ENCODE data around the gene RAB34. TPM values are rescaled to one million over a fixed set of nuclear protein-coding genes. Genes with fewer than 3 reads are reported as not detected.

RAB34 gene
- total RNA-seq, 1 donor from 2014 or later, result 172 TPM

GRCh38 chr17:28689011-28689410 is 28.7 kb downstream of the RAB34 start:
- H3K9me3 ChIP-seq, result no peaks in the 10 kb centered on the region

GRCh38 chr17:28688481-28688880 is 29.2 kb downstream of the RAB34 start:
- Histone ChIP-seq H3K9me3 (no peaks in the 10 kb centered on the region), H3K36me3 (peaks cover 79 to 95% of the 10 kb centered on the region in 2 donors), H3K4me1 (no peaks in the 10 kb centered on the region), H3K4me3 (no peak overlapping the region), H3K27ac (no peak overlapping the region), H3K27me3 (no peaks in the 10 kb centered on the region)
- DNase-seq (ENCODE audit: low spot score in 2 of 2), result no peak
- TF ChIP-seq, protein P1, sequence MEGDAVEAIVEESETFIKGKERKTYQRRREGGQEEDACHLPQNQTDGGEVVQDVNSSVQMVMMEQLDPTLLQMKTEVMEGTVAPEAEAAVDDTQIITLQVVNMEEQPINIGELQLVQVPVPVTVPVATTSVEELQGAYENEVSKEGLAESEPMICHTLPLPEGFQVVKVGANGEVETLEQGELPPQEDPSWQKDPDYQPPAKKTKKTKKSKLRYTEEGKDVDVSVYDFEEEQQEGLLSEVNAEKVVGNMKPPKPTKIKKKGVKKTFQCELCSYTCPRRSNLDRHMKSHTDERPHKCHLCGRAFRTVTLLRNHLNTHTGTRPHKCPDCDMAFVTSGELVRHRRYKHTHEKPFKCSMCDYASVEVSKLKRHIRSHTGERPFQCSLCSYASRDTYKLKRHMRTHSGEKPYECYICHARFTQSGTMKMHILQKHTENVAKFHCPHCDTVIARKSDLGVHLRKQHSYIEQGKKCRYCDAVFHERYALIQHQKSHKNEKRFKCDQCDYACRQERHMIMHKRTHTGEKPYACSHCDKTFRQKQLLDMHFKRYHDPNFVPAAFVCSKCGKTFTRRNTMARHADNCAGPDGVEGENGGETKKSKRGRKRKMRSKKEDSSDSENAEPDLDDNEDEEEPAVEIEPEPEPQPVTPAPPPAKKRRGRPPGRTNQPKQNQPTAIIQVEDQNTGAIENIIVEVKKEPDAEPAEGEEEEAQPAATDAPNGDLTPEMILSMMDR (IDR thresholded peaks at IDR 0.05), result no peak
- intact Hi-C loops (cut with DNase I), result no loop called here

More at GRCh38 chr17:28689011-28689410, 28.7 kb downstream of the RAB34 start:
- Histone ChIP-seq H3K4me3 (no peak overlapping the region), H3K36me3 (peaks cover 79 to 95% of the 10 kb centered on the region in 2 donors), H3K27me3 (no peaks in the 10 kb centered on the region), H3K4me1 (no peaks in the 10 kb centered on the region), H3K27ac (no peak overlapping the region)
- TF ChIP-seq, protein P1 (IDR thresholded peaks at IDR 0.05), result no peak
- intact Hi-C loops (cut with DNase I), result no loop called here
- no peak for DNase-seq (ENCODE audit: low spot score in 2 of 2)

DNA sequence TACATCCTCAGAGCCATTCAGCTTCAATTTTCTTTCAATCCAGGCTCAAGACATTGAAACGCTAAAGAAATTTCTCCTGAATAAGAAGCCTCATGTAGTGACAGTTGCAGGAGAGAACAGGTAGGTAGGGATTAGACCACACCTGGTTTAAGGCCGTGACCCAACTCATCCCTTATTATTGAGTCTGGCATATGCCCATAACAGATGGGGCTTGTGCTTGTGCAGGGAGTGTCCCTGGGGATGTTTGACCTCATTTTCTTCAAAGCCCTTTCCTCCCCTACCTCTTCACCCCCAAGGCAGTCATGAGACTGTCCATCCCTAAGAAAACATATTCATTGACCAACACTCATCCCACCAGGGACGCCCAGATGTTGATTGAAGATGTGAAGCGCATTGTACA is 31.4 kb downstream of the RAB34 start:
- intact Hi-C loops (cut with DNase I), result no loop called here
- no peaks in the 10 kb centered on the region for H3K4me1 ChIP-seq
- H3K4me3 ChIP-seq, result no peak overlapping the region
- no peaks in the 10 kb centered on the region for H3K27me3 ChIP-seq
- TF ChIP-seq, protein P1 (IDR thresholded peaks at IDR 0.05), result no peak
- no peaks in the 10 kb centered on the region for H3K9me3 ChIP-seq
- H3K27ac ChIP-seq, result no peak overlapping the region
- peaks cover 100% of the 10 kb centered on the region in 2 donors for H3K36me3 ChIP-seq
- DNase-seq (ENCODE audit: low spot score in 2 of 2), result no peak

GRCh38 chr17:28685366-28685765 is 32.3 kb downstream of the RAB34 start:
- TF ChIP-seq, protein P1 (IDR thresholded peaks at IDR 0.05), result no peak
- intact Hi-C loops (cut with DNase I), result no loop called here
- no peak overlapping the region for H3K27ac ChIP-seq
- no peaks in the 10 kb centered on the region for H3K9me3 ChIP-seq
- peaks cover 100% of the 10 kb centered on the region in 2 donors for H3K36me3 ChIP-seq
- no peak for DNase-seq (ENCODE audit: low spot score in 2 of 2)
- H3K27me3 ChIP-seq, result no peaks in the 10 kb centered on the region
- no peaks in the 10 kb centered on the region for H3K4me1 ChIP-seq
- H3K4me3 ChIP-seq, result no peak overlapping the region

DNA sequence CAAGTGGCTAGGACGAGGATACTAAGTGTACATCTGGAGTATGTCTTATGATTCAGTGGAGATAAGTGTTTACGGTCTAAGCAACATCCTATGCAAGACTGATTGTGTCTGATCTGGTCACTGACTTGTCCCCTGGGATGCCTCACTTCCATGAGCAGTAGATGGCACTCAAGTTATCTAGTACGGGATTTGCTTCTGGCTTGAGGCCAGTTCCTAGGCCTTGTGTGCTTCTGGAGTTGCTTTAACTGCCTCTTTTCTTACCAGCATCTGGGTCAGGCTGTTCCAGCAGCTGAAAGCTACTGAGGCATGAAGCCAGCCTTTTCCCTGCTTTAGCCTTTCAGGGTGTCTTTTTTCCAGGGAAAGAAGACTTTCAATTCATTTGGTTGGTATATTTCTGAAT is 32.7 kb downstream of the RAB34 start:
- no peaks in the 10 kb centered on the region for H3K4me1 ChIP-seq
- H3K27me3 ChIP-seq, result no peaks in the 10 kb centered on the region
- peaks cover 100% of the 10 kb centered on the region in 2 donors for H3K36me3 ChIP-seq
- TF ChIP-seq, protein P1 (IDR thresholded peaks at IDR 0.05), result no peak
- no peak overlapping the region for H3K4me3 ChIP-seq
- H3K27ac ChIP-seq, result no peak overlapping the region
- no peak for DNase-seq (ENCODE audit: low spot score in 2 of 2)
- H3K9me3 ChIP-seq, result no peaks in the 10 kb centered on the region
- intact Hi-C loops (cut with DNase I), result no loop called here

DNA sequence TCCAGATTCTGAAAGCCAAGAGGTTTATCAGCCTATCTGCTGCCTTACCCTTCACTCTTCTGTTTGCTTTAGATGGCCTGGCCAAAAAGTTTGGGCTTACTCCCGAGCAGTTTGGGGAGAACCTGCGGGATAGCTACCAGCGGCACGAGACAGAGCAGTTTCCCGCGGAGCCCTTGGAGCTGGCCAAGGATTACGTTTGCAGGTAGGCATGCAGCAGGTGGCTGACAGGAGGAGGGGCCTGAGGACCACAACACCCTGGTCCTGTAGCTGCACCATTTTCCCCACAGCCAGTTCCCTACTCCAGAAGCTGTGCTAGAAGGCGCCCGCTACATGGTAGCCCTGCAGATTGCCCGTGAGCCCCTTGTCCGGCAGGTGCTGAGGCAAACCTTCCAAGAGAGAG is 35.0 kb downstream of the RAB34 start:
- no peak overlapping the region for H3K27ac ChIP-seq
- H3K9me3 ChIP-seq, result no peaks in the 10 kb centered on the region
- no peaks in the 10 kb centered on the region for H3K4me1 ChIP-seq
- TF ChIP-seq, protein P1 (IDR thresholded peaks at IDR 0.05), result no peak
- no peaks in the 10 kb centered on the region for H3K27me3 ChIP-seq
- intact Hi-C loops (cut with DNase I), result no loop called here
- H3K36me3 ChIP-seq, result peaks cover 100% of the 10 kb centered on the region in 2 donors
- H3K4me3 ChIP-seq, result no peak overlapping the region
- no peak for DNase-seq (ENCODE audit: low spot score in 2 of 2)
